ENCODE measurements around the gene TMEM126A.

Gene TMEM126A

DNA sequence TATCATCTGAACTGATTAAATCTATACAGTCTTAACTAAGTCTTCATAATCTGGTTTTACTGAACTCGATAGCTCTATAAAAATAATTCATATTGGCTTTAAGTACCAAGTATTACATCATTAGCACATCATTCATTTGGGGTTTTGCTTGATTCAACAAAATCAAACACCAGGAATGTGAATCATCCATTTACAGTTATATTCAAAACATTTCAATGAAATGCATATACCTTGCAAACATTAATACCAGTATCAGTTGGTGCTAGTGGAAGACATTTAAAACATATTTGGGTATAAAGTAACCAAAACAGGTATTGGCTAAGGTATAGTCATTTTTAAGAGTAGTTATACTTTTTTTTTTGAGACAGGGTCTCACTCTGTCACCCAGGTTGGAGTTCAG lies 50.4 kb downstream of the TMEM126A start:
- no peak for DNase-seq

DNA sequence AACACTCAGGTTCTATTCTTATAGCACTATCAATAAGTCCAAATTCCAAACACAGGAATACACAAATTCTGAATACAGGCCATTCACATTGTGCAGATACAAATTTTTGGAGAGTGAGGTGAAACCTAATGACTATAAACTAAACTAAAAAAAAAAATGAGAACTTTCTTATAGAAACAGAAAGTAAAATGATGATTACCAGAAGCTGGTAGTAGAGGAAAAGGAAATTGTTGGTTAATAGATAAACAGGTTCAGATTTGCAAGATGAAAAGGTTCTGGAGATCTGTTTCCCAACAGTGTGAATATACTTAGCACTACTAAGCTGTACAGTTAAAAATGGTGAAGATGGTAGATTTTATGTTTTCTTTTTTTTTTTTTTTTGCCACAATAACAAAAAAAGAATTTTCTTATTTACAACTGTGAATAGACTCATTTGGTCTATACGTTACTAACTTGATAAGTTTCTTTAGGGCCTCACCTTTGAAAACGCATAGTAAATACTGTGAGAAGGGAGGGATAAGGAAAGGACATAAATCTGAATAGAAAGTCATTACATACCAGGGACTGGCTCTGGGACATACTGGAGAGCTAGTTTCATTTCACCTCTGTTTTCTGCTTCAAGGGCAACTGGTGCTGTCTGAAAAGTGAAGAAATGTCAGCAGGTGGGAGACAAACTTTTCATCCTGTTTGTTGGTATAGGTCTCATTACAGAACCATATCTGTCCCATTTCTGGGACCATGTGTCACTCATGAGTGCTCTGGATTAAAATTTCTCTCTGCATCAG lies 52.4 kb downstream of the TMEM126A start:
- no peak for DNase-seq

DNA sequence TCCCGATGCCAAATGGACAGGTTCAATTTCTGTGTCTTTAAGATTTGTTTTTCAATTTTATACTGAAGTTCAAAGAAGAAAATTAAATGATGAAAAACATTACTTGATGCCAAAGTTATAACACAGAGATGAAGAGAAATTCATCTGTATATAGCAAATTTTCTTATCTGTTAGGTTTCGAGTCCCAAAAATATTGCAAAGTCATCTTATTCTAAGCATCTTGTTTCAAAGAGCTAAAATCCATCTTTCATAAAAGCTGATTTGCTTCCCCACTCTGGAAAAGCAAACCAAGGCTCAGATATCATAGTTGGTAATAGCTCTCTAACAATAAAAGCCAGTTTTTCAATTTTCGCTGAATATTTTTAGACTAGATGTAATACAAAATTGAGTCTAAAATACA lies 57.2 kb downstream of the TMEM126A start:
- no peak for DNase-seq

DNA sequence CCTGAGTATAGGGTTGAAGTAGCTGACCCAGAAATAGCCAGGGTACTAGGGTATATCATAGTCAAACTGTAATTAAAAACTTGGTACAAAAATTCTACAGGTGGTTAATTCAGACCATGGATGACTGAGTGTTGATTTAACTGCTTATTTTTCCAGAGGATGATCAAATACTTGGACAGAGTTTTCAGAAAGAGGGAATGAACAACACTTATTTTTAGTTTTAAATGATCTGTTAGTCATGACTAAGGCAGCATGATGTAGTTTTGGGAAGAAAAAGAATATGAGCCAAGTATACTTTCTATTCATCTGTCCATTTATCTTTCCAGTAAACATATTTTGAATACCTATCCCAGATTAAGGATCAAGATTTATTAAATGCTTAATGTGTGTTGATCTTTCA lies 58.0 kb downstream of the TMEM126A start:
- no peak for DNase-seq
